HepG2 (cell line): Measurements from ENCODE around the gene SENP6. TPM values are rescaled to one million over a fixed set of nuclear protein-coding genes. Genes with fewer than 3 reads are reported as not detected.

ENCODE experiments used
- ATAC-seq: fragments of 200-7000 bp; cut with Tn5 transposase; 3 replicates; pipeline ENCODE4 v1.9.1; 2020; ENCODE audit warnings: mild to moderate bottlenecking, moderate library complexity
- BruUV-seq: library from RNA; stranded (reverse); fragments of 400-500 nt; replicated peaks from 2 replicates; lab custom pipeline; 2021; lab: Mats Ljungman, UMichigan
- CTCF ChIA-PET: fragments of 300-600 bp; formaldehyde crosslinking; extraction: SDS; loops from one replicate; lab custom pipeline; 2021; ENCODE audit warnings: low total read pairs, inconsistent platforms, low intra/inter-chr PET ratio; lab: Yijun Ruan, JAX
- POLR2A ChIA-PET: fragments of 350-600 bp; sonication (Branson Sonifier 250); formaldehyde crosslinking; loops from one replicate; lab custom pipeline; 2020; ENCODE audit warnings: antibody characterized with exemption, inconsistent platforms; lab: Yijun Ruan, JAX
- DNase-seq: peaks from one replicate; pipeline ENCODE4 v3.0.0-alpha.2; 2015; ENCODE audit warnings: low spot score
- FAIRE-seq: peaks from 3 replicates; lab custom pipeline; 2011; peaks lifted over from hg19 to GRCh38; lab: Jason Lieb, UNC
- H2AFZ ChIP-seq: one replicate; pipeline ENCODE4 v1.6.1; 2011; ENCODE audit warnings: low read length, inconsistent platforms
- H3K27ac ChIP-seq: fragments of 300-600 bp; 3 replicates; pipeline ENCODE4 v1.8.0; 2011; ENCODE audit warnings: mixed run types, mild to moderate bottlenecking, mixed read lengths, low read length, inconsistent platforms; ENCODE audit not compliant: insufficient read depth; ENCODE audit errors: extremely low read length
- H3K27me3 ChIP-seq, 2 experiments: fragments of 200-600 bp in 1 of 2; 2 replicates in 1 of 2; 3 replicates in 1 of 2; pipeline versions ENCODE4 v1.6.0 to v1.8.0; 2011; ENCODE audit warnings: low read length in 2 of 2, mild to moderate bottlenecking in 2 of 2, moderate library complexity in 2 of 2, inconsistent platforms in 1 of 2; ENCODE audit not compliant: insufficient read depth in 2 of 2, control insufficient read depth in 1 of 2
- H3K36me3 ChIP-seq, 2 experiments: fragments of 200-600 bp in 1 of 2; replicated peaks in 1 of 2; 2 replicates in 1 of 2; 3 replicates in 1 of 2; pipeline versions ENCODE4 v1.5.1 to v1.8.0; 2011; ENCODE audit warnings: low read length in 2 of 2, inconsistent platforms in 1 of 2; ENCODE audit not compliant: insufficient read depth in 2 of 2, control insufficient read depth in 1 of 2
- H3K4me1 ChIP-seq: 2 replicates; pipeline ENCODE4 v1.5.1; 2012; ENCODE audit warnings: low read length, inconsistent platforms; ENCODE audit not compliant: insufficient read depth
- H3K4me2 ChIP-seq: 2 replicates; pipeline ENCODE4 v1.6.0; 2011; ENCODE audit warnings: low read depth, low read length, inconsistent platforms
- H3K4me3 ChIP-seq, 3 experiments: fragments of 200-600 bp in 1 of 3; sonication (generic), shearing (Covaris generic) in 1 of 3; replicated peaks in 1 of 3; 2 replicates each; pipeline ENCODE4 v1.5.1; 2011 to 2016; ENCODE audit warnings: low read length in 3 of 3, inconsistent platforms in 2 of 3, low read depth in 2 of 3, mild to moderate bottlenecking in 2 of 3, control low read depth in 1 of 3, mixed read lengths in 1 of 3; ENCODE audit not compliant: insufficient read depth in 1 of 3
- H3K79me2 ChIP-seq: one replicate; pipeline ENCODE4 v1.6.1; 2011; ENCODE audit warnings: low read length, inconsistent platforms; ENCODE audit not compliant: insufficient read depth
- H3K9ac ChIP-seq: 2 replicates; pipeline ENCODE4 v1.6.0; 2011; ENCODE audit warnings: mild to moderate bottlenecking, low read depth, low read length, inconsistent platforms; ENCODE audit not compliant: insufficient read depth
- H3K9me3 ChIP-seq: 2 replicates; pipeline ENCODE4 v1.5.1; 2012; ENCODE audit warnings: mild to moderate bottlenecking, low read length
- H4K20me1 ChIP-seq: 2 replicates; pipeline ENCODE4 v1.6.0; 2011; ENCODE audit warnings: inconsistent platforms, mild to moderate bottlenecking, low read length, moderate library complexity; ENCODE audit not compliant: insufficient read depth
- BORCS8-MEF2B ChIP-seq: sonication (generic); formaldehyde crosslinking; IDR thresholded peaks from 2 replicates; pipeline ENCODE4 v1.8.0; 2022; ENCODE audit warnings: mild to moderate bottlenecking, missing genetic modification reagents
- CC2D1A ChIP-seq: sonication (generic); formaldehyde crosslinking; IDR thresholded peaks from 2 replicates; pipeline ENCODE4 v1.8.1; 2023; ENCODE audit warnings: mild to moderate bottlenecking, missing genetic modification reagents
- KLF11 ChIP-seq: IDR thresholded peaks from 2 replicates; pipeline ENCODE4 v1.6.1; 2016; ENCODE audit warnings: missing compliant biosample characterization
- MTF2 ChIP-seq: sonication (generic); formaldehyde crosslinking; IDR thresholded peaks from 2 replicates; pipeline ENCODE4 v1.5.0; 2020; ENCODE audit warnings: missing genetic modification reagents, borderline replicate concordance
- NAIF1 ChIP-seq: sonication (generic); formaldehyde crosslinking; IDR thresholded peaks from 2 replicates; pipeline ENCODE4 v1.5.0; 2020; ENCODE audit warnings: mild to moderate bottlenecking, missing genetic modification reagents, borderline replicate concordance
- RCOR2 ChIP-seq: IDR thresholded peaks from 2 replicates; pipeline ENCODE4 v1.6.1; 2016; ENCODE audit warnings: missing biosample characterization, missing genetic modification reagents
- SIN3A ChIP-seq: IDR thresholded peaks from 2 replicates; pipeline ENCODE4 v1.6.1; 2011; ENCODE audit warnings: low read depth, mild to moderate bottlenecking, control low read depth, low read length, borderline replicate concordance
- SMARCE1 ChIP-seq: fragments of 450-650 bp; IDR thresholded peaks from 2 replicates; pipeline ENCODE4 v1.6.1; 2017; ENCODE audit warnings: borderline replicate concordance
- ZNF350 ChIP-seq: sonication (generic); formaldehyde crosslinking; IDR thresholded peaks from 2 replicates; pipeline ENCODE4 v1.4.0; 2020; ENCODE audit warnings: mild to moderate bottlenecking, low read depth, missing genetic modification reagents, borderline replicate concordance
- ZNF496 ChIP-seq: sonication (generic); formaldehyde crosslinking; IDR thresholded peaks from 2 replicates; pipeline ENCODE4 v1.8.1; 2023; ENCODE audit warnings: mild to moderate bottlenecking, moderate library complexity, missing genetic modification reagents; ENCODE audit not compliant: insufficient replicate concordance
- ZNF567 ChIP-seq: sonication (generic); formaldehyde crosslinking; IDR thresholded peaks from 2 replicates; pipeline ENCODE4 v1.8.1; 2023; ENCODE audit warnings: mild to moderate bottlenecking, missing genetic modification reagents, borderline replicate concordance
- ZNF775 ChIP-seq: sonication (generic); formaldehyde crosslinking; IDR thresholded peaks from 2 replicates; pipeline ENCODE4 v1.4.0; 2020; ENCODE audit warnings: missing genetic modification reagents, mild to moderate bottlenecking, moderate library complexity, borderline replicate concordance
- ZSCAN20 ChIP-seq: sonication (generic); formaldehyde crosslinking; IDR thresholded peaks from 2 replicates; pipeline ENCODE4 v1.4.0; 2020; ENCODE audit warnings: missing genetic modification reagents, mild to moderate bottlenecking, borderline replicate concordance
- WGBS: methylation state at CpG from one replicate; pipeline ENCODE4 v1.1.6; 2017; ENCODE audit warnings: low lambda C conversion rate; 5-methylcytosine and 5-hydroxymethylcytosine counted together
- in situ Hi-C: cut with HindIII; loops from 2 replicates; pipeline ENCODE4 v1.10.0; 2017; ENCODE audit warnings: low pct_unique_long_range_greater_than_20kb; ENCODE audit not compliant: extremely low pct_ligation_motif_present
- intact Hi-C: fragments of 100-400 bp; cut with micrococcal nuclease; formaldehyde crosslinking; loops from one replicate; pipeline ENCODE4 v1.10.0; 2022; ENCODE audit not compliant: unreplicated experiment
- polyA plus RNA-seq, 8 experiments: library from polyadenylated mRNA; depleted of rRNA in 3 of 8; stranded (reverse) in 7 of 8; unstranded in 1 of 8; fragments of >200 nt; fragmentation: Illumina TruSeq in 4 of 8; extraction: Trizol in 4 of 8; gene quantifications; 2 replicates each; pipeline versions ENCODE4 v1.2.1 to v1.2.3, GENCODE V29; 2011 to 2016; ENCODE audit warnings: low read depth in 4 of 8, missing spikeins in 1 of 8, mixed read lengths in 1 of 8; ENCODE audit not compliant: insufficient read depth in 1 of 8
- total RNA-seq, 5 experiments: library from RNA; depleted of rRNA; stranded (reverse); fragments of >200 nt; fragmentation: Illumina TruSeq; extraction: Trizol; gene quantifications; 2 replicates each; pipeline ENCODE4 v1.2.3, GENCODE V29; 2016; ENCODE audit warnings: low read depth in 1 of 5
- TF ChIP-seq, protein P1 (sequence below): sonication (generic); formaldehyde crosslinking; IDR thresholded peaks from 2 replicates; pipeline ENCODE4 v1.8.1; 2023; ENCODE audit warnings: mild to moderate bottlenecking, moderate library complexity, missing genetic modification reagents
- TF ChIP-seq, protein P2 (sequence below): sonication (generic); formaldehyde crosslinking; IDR thresholded peaks from 2 replicates; pipeline ENCODE4 v1.5.0; 2020; ENCODE audit warnings: missing genetic modification reagents

Gene SENP6
- total and polyA plus RNA-seq, 2 of the 13 experiments (the other 11 are each of a cell fraction or from before 2014, with no cell fraction given), result 21.9 to 50.1 TPM

DNA sequence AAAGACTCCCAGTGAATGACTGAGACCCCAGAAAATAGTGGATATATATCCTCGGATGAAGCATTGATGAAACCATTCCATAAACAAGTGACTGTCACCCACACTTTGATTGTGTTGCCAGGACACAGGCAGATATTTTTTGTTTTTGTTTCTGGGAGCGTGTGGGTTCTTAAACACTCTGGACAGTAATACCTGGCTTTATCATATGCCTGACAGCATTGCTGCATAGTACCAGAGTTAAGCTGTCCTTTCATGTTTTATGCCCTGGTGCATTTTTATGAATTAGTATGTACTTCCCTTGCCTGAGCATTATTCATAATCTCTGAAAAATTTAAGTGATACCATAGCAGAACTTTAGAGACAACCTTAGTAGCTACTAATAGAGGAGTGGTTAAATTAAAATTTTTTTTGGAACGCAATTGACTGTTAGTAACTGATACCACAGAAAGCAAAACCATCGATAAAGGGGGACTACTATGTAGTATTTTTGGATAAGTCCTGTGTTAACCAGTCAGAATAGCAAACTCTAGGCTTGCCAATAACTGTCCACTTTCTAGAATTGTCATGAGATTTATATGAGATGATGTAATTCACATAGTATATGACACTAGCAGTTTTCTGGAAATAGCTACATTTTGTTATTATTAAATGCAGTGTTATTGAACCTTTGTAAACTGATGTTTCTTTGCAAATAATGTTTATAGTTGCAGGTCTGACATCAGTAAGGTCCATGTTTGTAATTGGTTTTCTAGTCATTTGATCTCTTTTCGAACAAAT lies 30.4 kb downstream of the SENP6 start:
- Histone ChIP-seq H3K9me3 (no peaks in the 10 kb centered on the region), H3K9ac (no peak overlapping the region), H3K36me3 (peaks cover 4 to 42% of the 10 kb centered on the region in 2 experiments; a peak in 4 of 5 replicates), H4K20me1 (0 out of 2 replicates have a peak, but pooled peaks cover 5% of the 10 kb centered on the region), H3K4me1 (no peaks in the 10 kb centered on the region), H2AFZ (no peak overlapping the region), H3K27ac (no peak overlapping the region), H3K27me3 (no peaks in the 10 kb centered on the region), H3K4me3 (no peak overlapping the region), H3K79me2 (peaks cover 19% of the 10 kb centered on the region), H3K4me2 (no peak overlapping the region)
- WGBS, result 100% methylated on average over 5 of the region's 5 CpGs
- TF ChIP-seq ZNF567 (CRISPR knock-in tag), result no peak
- no peak for TF ChIP-seq SIN3A
- TF ChIP-seq MTF2 (CRISPR knock-in tag), result no peak
- no peak for FAIRE-seq
- POLR2A ChIA-PET, result no interaction called here
- no peak for DNase-seq
- no peak for ATAC-seq
- intact Hi-C loops, result loop anchor here (2.0 kb wide), 1 partner anchor 35 kb away; no protein-coding TSS in a partner anchor
- CTCF ChIA-PET, result no interaction called here
- in situ Hi-C loops, result no loop called here
- BruUV-seq, result no TSS peak

DNA sequence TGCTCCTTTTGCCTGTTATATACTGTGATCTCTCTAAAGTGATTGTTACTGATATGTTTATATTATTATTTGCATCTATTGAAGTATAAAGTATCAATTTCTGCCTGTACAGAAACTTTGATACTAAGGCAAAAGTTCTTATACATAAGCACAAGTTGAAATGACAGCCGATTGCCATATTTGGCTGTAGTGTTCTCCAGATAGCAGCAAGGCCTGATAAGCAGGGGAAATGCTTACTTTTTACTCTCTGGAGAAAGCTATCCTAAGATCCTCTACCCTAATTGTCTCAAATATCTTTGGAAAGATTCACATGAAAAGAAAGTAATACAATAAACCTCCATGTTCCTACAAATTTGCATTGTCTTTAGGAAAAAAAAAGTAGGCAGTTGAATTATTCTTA lies 31.4 kb downstream of the SENP6 start:
- Histone ChIP-seq H4K20me1 (0 out of 2 replicates have a peak, but pooled peaks cover 5% of the 10 kb centered on the region), H3K4me2 (no peak overlapping the region), H3K9ac (no peak overlapping the region), H3K27ac (no peak overlapping the region), H3K9me3 (no peaks in the 10 kb centered on the region), H3K79me2 (peaks cover 18% of the 10 kb centered on the region), H3K4me3 (no peak overlapping the region), H3K36me3 (peaks cover 7 to 43% of the 10 kb centered on the region in 2 experiments; a peak in 4 of 5 replicates), H3K27me3 (no peaks in the 10 kb centered on the region), H2AFZ (no peak overlapping the region), H3K4me1 (no peaks in the 10 kb centered on the region)
- intact Hi-C loops (no loop called here), in situ Hi-C loops (no loop called here)
- ATAC-seq (no peak), FAIRE-seq (no peak), DNase-seq (no peak)
- WGBS, result 100% methylated on average over 1 of the region's 1 CpG
- ChIA-PET POLR2A (no interaction called here), CTCF (no interaction called here)
- no TSS peak for BruUV-seq
- TF ChIP-seq, protein P1, sequence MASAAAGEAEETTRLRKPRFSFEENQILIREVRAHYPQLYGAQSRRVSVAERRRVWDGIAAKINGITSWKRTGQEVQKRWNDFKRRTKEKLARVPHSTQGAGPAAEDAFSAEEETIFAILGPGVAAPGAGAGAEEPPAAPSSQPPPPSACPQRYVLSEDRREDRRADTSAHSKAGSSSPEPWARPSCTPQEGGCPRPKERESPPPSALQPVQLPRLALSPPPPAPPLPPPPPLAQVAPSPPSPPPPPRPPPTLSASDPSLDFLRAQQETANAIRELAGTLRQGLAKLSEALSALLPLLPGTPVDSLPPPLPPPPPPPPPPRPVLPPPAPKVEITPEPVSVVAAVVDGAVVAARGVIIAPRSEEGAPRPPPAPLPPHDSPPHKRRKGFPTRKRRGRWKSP (CRISPR knock-in tag), result no peak
- TF ChIP-seq, protein P2, sequence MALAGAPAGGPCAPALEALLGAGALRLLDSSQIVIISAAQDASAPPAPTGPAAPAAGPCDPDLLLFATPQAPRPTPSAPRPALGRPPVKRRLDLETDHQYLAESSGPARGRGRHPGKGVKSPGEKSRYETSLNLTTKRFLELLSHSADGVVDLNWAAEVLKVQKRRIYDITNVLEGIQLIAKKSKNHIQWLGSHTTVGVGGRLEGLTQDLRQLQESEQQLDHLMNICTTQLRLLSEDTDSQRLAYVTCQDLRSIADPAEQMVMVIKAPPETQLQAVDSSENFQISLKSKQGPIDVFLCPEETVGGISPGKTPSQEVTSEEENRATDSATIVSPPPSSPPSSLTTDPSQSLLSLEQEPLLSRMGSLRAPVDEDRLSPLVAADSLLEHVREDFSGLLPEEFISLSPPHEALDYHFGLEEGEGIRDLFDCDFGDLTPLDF (CRISPR knock-in tag), result no peak
- TF ChIP-seq BORCS8-MEF2B (no peak), ZNF496 (CRISPR knock-in tag) (no peak), NAIF1 (CRISPR knock-in tag) (no peak), SMARCE1 (no peak), ZNF350 (CRISPR knock-in tag) (no peak), ZSCAN20 (CRISPR knock-in tag) (no peak), RCOR2 (CRISPR knock-in tag) (no peak), CC2D1A (CRISPR knock-in tag) (no peak), KLF11 (CRISPR knock-in tag) (no peak), ZNF775 (CRISPR knock-in tag) (no peak)
